Stromal cell of bone marrow (primary cell): ENCODE data around the gene CAMSAP2.
"Not testable (repeated sequence)": the region's sequence is repeated elsewhere in the genome, so short reads cannot be mapped to it uniquely, and the experiment has no call there.

Source experiments
- DNase-seq: peaks from one replicate; pipeline ENCODE4 v3.0.0-alpha.2; 2012; ENCODE audit warnings: low read depth

Gene CAMSAP2

GRCh38 chr1:200780545-200781369 lies 42.1 kb downstream of the CAMSAP2 start:
- DNase-seq = no peak

GRCh38 chr1:200783926-200784325 lies 45.2 kb downstream of the CAMSAP2 start:
- no peak for DNase-seq

GRCh38 chr1:200784576-200784975 lies 45.9 kb downstream of the CAMSAP2 start:
- no peak for DNase-seq

- no peak for DNase-seq
Measured at GRCh38 chr1:200786788-200787187, 48.1 kb downstream of the CAMSAP2 start.

- no peak for DNase-seq
Measured at GRCh38 chr1:200787896-200788387, 49.2 kb downstream of the CAMSAP2 start.

GRCh38 chr1:200791012-200791411 lies 52.3 kb downstream of the CAMSAP2 start:
- DNase-seq = not testable (repeated sequence)

- DNase-seq = no peak
Measured at GRCh38 chr1:200793677-200794076, 55.0 kb downstream of the CAMSAP2 start.

GRCh38 chr1:200794506-200795065 lies 55.9 kb downstream of the CAMSAP2 start:
- no peak for DNase-seq

- peak; percentile 68 for DNase-seq
Measured at GRCh38 chr1:200795156-200795555, 56.5 kb downstream of the CAMSAP2 start.

GRCh38 chr1:200802042-200802441 lies 63.3 kb downstream of the CAMSAP2 start:
- no peak for DNase-seq

- peak; percentile 52 for DNase-seq
Measured at GRCh38 chr1:200802865-200803512, 64.3 kb downstream of the CAMSAP2 start.

GRCh38 chr1:200805719-200806118 lies 67.0 kb downstream of the CAMSAP2 start:
- no peak for DNase-seq

GRCh38 chr1:200808846-200809245 lies 70.2 kb downstream of the CAMSAP2 start:
- DNase-seq = no peak

GRCh38 chr1:200811704-200812103 lies 73.0 kb downstream of the CAMSAP2 start:
- no peak for DNase-seq

- not testable (repeated sequence) for DNase-seq
Measured at GRCh38 chr1:200816624-200817224, 78.0 kb downstream of the CAMSAP2 start.

- no peak for DNase-seq
Measured at GRCh38 chr1:200818248-200818647, 79.6 kb downstream of the CAMSAP2 start.

GRCh38 chr1:200819726-200820125 lies 81.0 kb downstream of the CAMSAP2 start:
- no peak for DNase-seq

GRCh38 chr1:200831091-200831490 lies 92.4 kb downstream of the CAMSAP2 start:
- DNase-seq = no peak

GRCh38 chr1:200834383-200834782 lies 95.7 kb downstream of the CAMSAP2 start:
- no peak for DNase-seq

GRCh38 chr1:200836213-200836612 lies 97.5 kb downstream of the CAMSAP2 start:
- no peak for DNase-seq

- DNase-seq = peak; percentile 12
Measured at GRCh38 chr1:200837931-200838571, 99.4 kb downstream of the CAMSAP2 start.
